MCF 10A (cell line): ENCODE results near the gene NFIA. TPM values are rescaled to one million over a fixed set of nuclear protein-coding genes. Genes with fewer than 3 reads are reported as not detected.

Experiments used
- BruUV-seq: library from RNA; stranded (reverse); fragments of 400-500 nt; replicated peaks from 2 replicates; lab custom pipeline; 2021; lab: Mats Ljungman, UMichigan
- CTCF ChIA-PET: fragments of 300-600 bp; sonication (Branson Sonifier 250); formaldehyde crosslinking; extraction: SDS; loops from one replicate; lab custom pipeline; 2021; ENCODE audit warnings: antibody characterized with exemption, inconsistent platforms; lab: Yijun Ruan, JAX
- POLR2A ChIA-PET: fragments of 300-600, 350-650 bp; sonication (Branson Sonifier 250); formaldehyde crosslinking; extraction: SDS; loops from one replicate; lab custom pipeline; 2020; ENCODE audit warnings: antibody characterized with exemption, inconsistent platforms; lab: Yijun Ruan, JAX
- DNase-seq: peaks from one replicate; pipeline ENCODE4 v3.0.0-alpha.2; 2018; ENCODE audit not compliant: unreplicated experiment
- H3K27ac Mint-ChIP-seq: one replicate; pipeline ENCODE4 v1.8.0; 2022; ENCODE audit warnings: mild to moderate bottlenecking, low read depth, mixed read lengths; ENCODE audit not compliant: unreplicated experiment
- H3K27me3 Mint-ChIP-seq: one replicate; pipeline ENCODE4 v1.8.0; 2022; ENCODE audit warnings: mixed read lengths; ENCODE audit not compliant: insufficient read depth, unreplicated experiment
- H3K36me3 Mint-ChIP-seq: one replicate; pipeline ENCODE4 v1.8.0; 2022; ENCODE audit warnings: mild to moderate bottlenecking, moderate library complexity, mixed read lengths; ENCODE audit not compliant: insufficient read depth, unreplicated experiment
- H3K4me1 Mint-ChIP-seq: one replicate; pipeline ENCODE4 v1.8.0; 2022; ENCODE audit warnings: mixed read lengths; ENCODE audit not compliant: insufficient read depth, unreplicated experiment
- H3K4me3 Mint-ChIP-seq: one replicate; pipeline ENCODE4 v1.8.0; 2022; ENCODE audit warnings: mild to moderate bottlenecking, moderate library complexity, mixed read lengths; ENCODE audit not compliant: unreplicated experiment
- H3K9me3 Mint-ChIP-seq: one replicate; pipeline ENCODE4 v1.8.0; 2022; ENCODE audit warnings: mixed read lengths; ENCODE audit not compliant: unreplicated experiment
- CTCF ChIP-seq: fragments of 200-600 bp; IDR thresholded peaks from one replicate; pipeline ENCODE4 v1.8.0; 2022; ENCODE audit warnings: antibody characterized with exemption, mild to moderate bottlenecking; ENCODE audit not compliant: unreplicated experiment
- intact Hi-C: fragments of 100-400 bp; cut with micrococcal nuclease; formaldehyde crosslinking; loops from 2 replicates; pipeline ENCODE4 v1.14.1; 2022
- total RNA-seq: library from RNA; stranded (reverse); gene quantifications from 2 replicates; pipeline ENCODE4 v1.2.3, GENCODE V29; 2022

Gene NFIA
- total RNA-seq, 1 experiment from 2014 or later, result 54.8 TPM

- intact Hi-C loops, result no loop called here
- no peak for TF ChIP-seq CTCF
- no peaks in the 10 kb centered on the region for H3K27me3 Mint-ChIP-seq
- ChIA-PET POLR2A (interaction anchor here (1.5 kb wide), 1 partner anchor 10 kb away, joined by 3 read pairs; no protein-coding TSS in a partner anchor), CTCF (interaction anchor here (0.7 to 1.5 kb wide), 2 partner anchors 14 to 15 kb away, joined by 3 to 5 read pairs; no protein-coding TSS in a partner anchor)
- no TSS peak for BruUV-seq
- no peaks in the 10 kb centered on the region for H3K9me3 Mint-ChIP-seq
- no peak overlapping the region for H3K27ac Mint-ChIP-seq
- peaks cover 6% of the 10 kb centered on the region for H3K4me1 Mint-ChIP-seq
- DNase-seq, result no peak
- H3K36me3 Mint-ChIP-seq, result peaks cover 19% of the 10 kb centered on the region
- H3K4me3 Mint-ChIP-seq, result no peak overlapping the region
These were observed 291.8 kb downstream of the NFIA start for GRCh38 chr1:61374156-61374555.

- H3K27me3 Mint-ChIP-seq, result no peaks in the 10 kb centered on the region
- no TSS peak for BruUV-seq
- no peak for TF ChIP-seq CTCF
- no peak overlapping the region for H3K27ac Mint-ChIP-seq
- H3K9me3 Mint-ChIP-seq, result no peaks in the 10 kb centered on the region
- DNase-seq, result peak; percentile 4
- H3K36me3 Mint-ChIP-seq, result peaks cover 16% of the 10 kb centered on the region
- POLR2A ChIA-PET, result interaction anchor here (0.6 kb wide), 1 partner anchor 89 kb away, joined by 4 read pairs; no protein-coding TSS in a partner anchor
- intact Hi-C loops, result no loop called here
- H3K4me1 Mint-ChIP-seq, result peaks cover 6% of the 10 kb centered on the region
- CTCF ChIA-PET, result interaction anchor here (0.6 to 0.7 kb wide), 2 partner anchors 22 to 213 kb away, joined by 3 read pairs; no protein-coding TSS in a partner anchor
- H3K4me3 Mint-ChIP-seq, result no peak overlapping the region
These were observed 292.9 kb downstream of the NFIA start for GRCh38 chr1:61375082-61375880.

- Mint-ChIP-seq H3K4me3 (no peak overlapping the region), H3K9me3 (no peaks in the 10 kb centered on the region), H3K4me1 (peaks cover 6% of the 10 kb centered on the region), H3K36me3 (peaks cover 8% of the 10 kb centered on the region), H3K27ac (no peak overlapping the region), H3K27me3 (no peaks in the 10 kb centered on the region)
- ChIA-PET POLR2A (no interaction called here), CTCF (interaction anchor here (0.9 kb wide), 1 partner anchor 176 kb away, joined by 3 read pairs; no protein-coding TSS in a partner anchor)
- no TSS peak for BruUV-seq
- no peak for DNase-seq
- intact Hi-C loops, result no loop called here
- TF ChIP-seq CTCF, result no peak
These were observed 293.8 kb downstream of the NFIA start for GRCh38 chr1:61376151-61376550.

- Mint-ChIP-seq H3K27me3 (no peaks in the 10 kb centered on the region), H3K4me3 (no peak overlapping the region), H3K36me3 (no peaks in the 10 kb centered on the region), H3K27ac (no peak overlapping the region), H3K4me1 (peaks cover 6% of the 10 kb centered on the region), H3K9me3 (no peaks in the 10 kb centered on the region)
- ChIA-PET CTCF (interaction anchor here (0.9 kb wide), 1 partner anchor 177 kb away, joined by 3 read pairs; no protein-coding TSS in a partner anchor), POLR2A (no interaction called here)
- no TSS peak for BruUV-seq
- intact Hi-C loops, result no loop called here
- no peak for DNase-seq
- no peak for TF ChIP-seq CTCF
These were observed 295.0 kb downstream of the NFIA start for GRCh38 chr1:61377242-61377958.
